Sigmoid colon (tissue), 4 donors: Measurements from ENCODE around the gene DUS1L.

Source experiments
- POLR2AphosphoS5 ChIP-seq, 4 donors: sonication (generic); formaldehyde crosslinking; IDR thresholded peaks; one replicate each; pipeline ENCODE4 v1.6.1; 2017; ENCODE audit warnings: antibody characterized with exemption in 4 of 4
- TF ChIP-seq, protein P1 (sequence below), 4 experiments: fragments of 450-650 bp in 3 of 4; fragments of 200-600 bp in 1 of 4; IDR thresholded peaks; one replicate each; pipeline ENCODE4 v1.5.1; 2016 to 2019; ENCODE audit warnings: antibody characterized with exemption in 4 of 4, mild to moderate bottlenecking in 3 of 4, moderate library complexity in 2 of 4

DNA sequence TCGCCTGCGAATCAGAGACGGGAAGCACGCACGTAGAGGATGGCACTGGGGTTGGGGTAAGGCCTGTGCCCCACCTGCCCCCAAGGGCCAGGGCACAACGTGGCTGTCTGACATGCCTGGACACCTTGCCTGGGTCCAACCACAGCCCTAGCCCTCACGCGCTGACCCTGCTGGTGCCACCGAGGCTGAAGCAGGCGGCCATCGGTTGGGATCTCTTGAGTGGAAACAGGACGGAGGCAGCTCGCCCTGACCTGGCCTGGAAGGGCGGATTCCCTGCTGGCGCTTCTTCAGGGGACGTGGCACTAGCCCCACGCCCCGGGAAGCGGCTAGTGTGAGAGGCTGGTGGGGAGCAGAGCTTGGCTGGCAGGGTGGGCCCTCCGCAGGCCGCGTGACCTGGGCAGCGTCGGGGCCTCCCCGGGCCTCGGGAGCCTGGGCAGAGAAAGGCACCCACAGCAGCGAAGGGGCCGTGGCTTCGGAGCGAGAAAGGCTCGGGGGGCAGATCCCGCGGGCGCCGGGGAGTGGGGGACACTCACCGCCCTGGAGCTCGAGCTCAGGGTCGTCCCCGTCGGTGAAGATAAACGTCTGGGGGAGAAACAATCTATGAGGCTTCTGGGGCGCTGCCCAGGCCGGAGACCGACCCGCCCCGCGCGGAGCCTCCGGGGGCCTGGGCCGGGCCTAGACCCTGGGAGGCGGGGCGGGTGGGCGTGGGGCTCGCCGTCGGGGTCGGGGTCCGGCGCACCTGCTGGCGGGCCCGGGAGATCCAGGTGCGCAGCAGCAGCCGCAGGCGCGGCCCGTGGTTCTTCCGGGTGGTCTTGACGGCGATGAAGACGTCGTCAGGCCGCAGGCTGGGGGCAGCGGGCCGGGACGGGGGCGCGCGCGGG lies 14.6 kb downstream of the DUS1L start:
- TF ChIP-seq, protein P1, sequence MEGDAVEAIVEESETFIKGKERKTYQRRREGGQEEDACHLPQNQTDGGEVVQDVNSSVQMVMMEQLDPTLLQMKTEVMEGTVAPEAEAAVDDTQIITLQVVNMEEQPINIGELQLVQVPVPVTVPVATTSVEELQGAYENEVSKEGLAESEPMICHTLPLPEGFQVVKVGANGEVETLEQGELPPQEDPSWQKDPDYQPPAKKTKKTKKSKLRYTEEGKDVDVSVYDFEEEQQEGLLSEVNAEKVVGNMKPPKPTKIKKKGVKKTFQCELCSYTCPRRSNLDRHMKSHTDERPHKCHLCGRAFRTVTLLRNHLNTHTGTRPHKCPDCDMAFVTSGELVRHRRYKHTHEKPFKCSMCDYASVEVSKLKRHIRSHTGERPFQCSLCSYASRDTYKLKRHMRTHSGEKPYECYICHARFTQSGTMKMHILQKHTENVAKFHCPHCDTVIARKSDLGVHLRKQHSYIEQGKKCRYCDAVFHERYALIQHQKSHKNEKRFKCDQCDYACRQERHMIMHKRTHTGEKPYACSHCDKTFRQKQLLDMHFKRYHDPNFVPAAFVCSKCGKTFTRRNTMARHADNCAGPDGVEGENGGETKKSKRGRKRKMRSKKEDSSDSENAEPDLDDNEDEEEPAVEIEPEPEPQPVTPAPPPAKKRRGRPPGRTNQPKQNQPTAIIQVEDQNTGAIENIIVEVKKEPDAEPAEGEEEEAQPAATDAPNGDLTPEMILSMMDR (IDR thresholded peaks at IDR 0.05), result no peak
- TF ChIP-seq POLR2AphosphoS5 (IDR thresholded peaks at IDR 0.05), result no peak
